Measurements from ENCODE around the gene RPAIN.

The RPAIN gene

DNA sequence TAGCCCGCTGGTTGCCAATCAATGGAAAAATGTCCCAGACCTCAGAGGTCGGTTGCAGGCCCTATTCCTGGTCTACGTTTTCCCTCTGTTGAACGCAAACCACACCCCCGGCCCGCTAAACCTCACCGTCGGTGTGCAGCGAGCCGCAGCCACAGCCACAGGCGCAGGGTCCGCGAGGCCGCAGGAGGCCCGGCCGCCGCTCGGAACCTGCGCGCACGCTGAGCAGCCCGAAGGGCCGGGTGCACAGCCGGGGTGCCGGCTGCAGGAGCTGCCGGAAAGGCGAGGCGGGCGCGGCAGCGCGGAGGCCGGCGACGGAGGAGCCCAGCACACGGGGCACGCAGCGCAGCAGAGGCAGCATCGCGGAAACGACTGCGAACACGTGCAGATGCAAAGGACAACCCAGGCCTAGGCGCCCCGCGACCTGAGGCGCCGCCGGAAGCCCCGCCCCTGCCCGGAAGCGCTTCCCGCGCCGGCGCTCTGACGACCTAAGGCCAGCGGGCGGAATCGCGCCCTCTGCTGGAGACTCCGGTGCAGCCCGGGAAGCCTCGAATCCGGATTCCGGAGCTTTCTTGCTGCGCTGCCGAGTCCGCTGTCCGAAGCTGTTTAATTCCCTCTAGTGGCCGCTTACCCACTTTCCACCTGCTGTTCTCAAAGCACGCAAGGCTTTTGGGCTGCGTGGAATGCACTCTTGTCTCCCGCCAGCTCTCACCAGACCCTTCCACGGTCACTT, 18.9 kb downstream of the RPAIN start, which contains the start of gene C1QBP:
Gene C1QBP, minus strand, starts transcription at position 440 of the 730 bp plus-strand sequence. Its CDS starts 82 bp downstream, at position 358.
- peak; percentile 92 for DNase-seq
- H3K27me3 ChIP-seq (replicated peaks) = no peaks in the 10 kb centered on the region
- peak within 1 kb of the TSS; percentile 84 for H3K4me3 ChIP-seq (ENCODE audit: low read depth, low read length)
- H3K27ac ChIP-seq = peak within 1 kb of the TSS; percentile 58
- in situ Hi-C loops (cut with HindIII; ENCODE audit: low pct_ligation_motif_present, low sequenced_read_pairs) = no loop called here
- H3K36me3 ChIP-seq (replicated peaks) = peaks cover 35% of the 10 kb centered on the region
- TF ChIP-seq, protein P1, sequence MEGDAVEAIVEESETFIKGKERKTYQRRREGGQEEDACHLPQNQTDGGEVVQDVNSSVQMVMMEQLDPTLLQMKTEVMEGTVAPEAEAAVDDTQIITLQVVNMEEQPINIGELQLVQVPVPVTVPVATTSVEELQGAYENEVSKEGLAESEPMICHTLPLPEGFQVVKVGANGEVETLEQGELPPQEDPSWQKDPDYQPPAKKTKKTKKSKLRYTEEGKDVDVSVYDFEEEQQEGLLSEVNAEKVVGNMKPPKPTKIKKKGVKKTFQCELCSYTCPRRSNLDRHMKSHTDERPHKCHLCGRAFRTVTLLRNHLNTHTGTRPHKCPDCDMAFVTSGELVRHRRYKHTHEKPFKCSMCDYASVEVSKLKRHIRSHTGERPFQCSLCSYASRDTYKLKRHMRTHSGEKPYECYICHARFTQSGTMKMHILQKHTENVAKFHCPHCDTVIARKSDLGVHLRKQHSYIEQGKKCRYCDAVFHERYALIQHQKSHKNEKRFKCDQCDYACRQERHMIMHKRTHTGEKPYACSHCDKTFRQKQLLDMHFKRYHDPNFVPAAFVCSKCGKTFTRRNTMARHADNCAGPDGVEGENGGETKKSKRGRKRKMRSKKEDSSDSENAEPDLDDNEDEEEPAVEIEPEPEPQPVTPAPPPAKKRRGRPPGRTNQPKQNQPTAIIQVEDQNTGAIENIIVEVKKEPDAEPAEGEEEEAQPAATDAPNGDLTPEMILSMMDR (IDR thresholded peaks at IDR 0.05; ENCODE audit: low read depth, low read length, missing control alignments) = peak; percentile 92

DNA sequence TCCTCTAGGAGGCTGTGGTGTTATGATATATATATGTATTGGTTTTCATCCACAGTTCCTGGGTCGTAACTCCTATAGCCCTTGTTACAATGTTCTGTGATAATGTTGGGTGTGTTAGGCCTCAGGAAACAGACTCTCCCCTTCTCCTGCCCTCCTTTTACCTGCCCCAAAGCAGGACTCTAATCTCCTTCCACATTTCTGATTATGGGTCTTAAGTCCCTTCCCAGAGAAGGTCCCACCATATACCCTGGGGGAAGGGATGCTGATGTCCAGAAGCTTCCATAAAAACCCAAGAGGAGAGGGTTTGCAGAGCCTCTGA, 19.4 kb downstream of the RPAIN start:
- Histone ChIP-seq H3K4me3 (ENCODE audit: low read depth, low read length) (peak overlapping the region; percentile 33), H3K36me3 (replicated peaks) (peaks cover 35% of the 10 kb centered on the region), H3K27me3 (replicated peaks) (no peaks in the 10 kb centered on the region), H3K27ac (no peak overlapping the region)
- in situ Hi-C loops (cut with HindIII; ENCODE audit: low pct_ligation_motif_present, low sequenced_read_pairs) = no loop called here
- TF ChIP-seq, protein P1 (IDR thresholded peaks at IDR 0.05; ENCODE audit: low read depth, low read length, missing control alignments) = no peak
- DNase-seq = no peak

DNA sequence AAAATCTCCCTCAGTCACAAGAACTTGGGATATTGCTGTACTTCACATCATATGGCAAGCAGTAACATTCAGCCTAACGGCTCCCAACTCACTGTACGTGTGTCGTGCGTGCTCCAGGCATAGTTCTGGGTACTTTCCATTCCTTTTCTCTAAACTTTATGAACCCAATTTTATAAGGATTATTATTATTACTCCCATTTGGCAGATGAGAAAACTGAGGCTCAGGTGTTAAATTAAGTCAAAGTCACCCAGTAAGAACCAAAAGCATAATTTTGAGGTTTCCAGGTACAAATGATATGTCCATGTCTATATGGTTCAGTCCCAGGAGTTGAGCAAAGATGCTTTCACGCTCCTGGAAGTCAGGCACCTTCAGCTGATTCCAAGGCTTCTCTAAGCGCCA, 23.7 kb downstream of the RPAIN start:
- peaks cover 21% of the 10 kb centered on the region for H3K36me3 ChIP-seq (replicated peaks)
- H3K27ac ChIP-seq = no peak overlapping the region
- no peak overlapping the region for H3K4me3 ChIP-seq (ENCODE audit: low read depth, low read length)
- in situ Hi-C loops (cut with HindIII; ENCODE audit: low pct_ligation_motif_present, low sequenced_read_pairs) = no loop called here
- H3K27me3 ChIP-seq (replicated peaks) = no peaks in the 10 kb centered on the region
- DNase-seq = no peak
- TF ChIP-seq, protein P1 (IDR thresholded peaks at IDR 0.05; ENCODE audit: low read depth, low read length, missing control alignments) = no peak

DNA sequence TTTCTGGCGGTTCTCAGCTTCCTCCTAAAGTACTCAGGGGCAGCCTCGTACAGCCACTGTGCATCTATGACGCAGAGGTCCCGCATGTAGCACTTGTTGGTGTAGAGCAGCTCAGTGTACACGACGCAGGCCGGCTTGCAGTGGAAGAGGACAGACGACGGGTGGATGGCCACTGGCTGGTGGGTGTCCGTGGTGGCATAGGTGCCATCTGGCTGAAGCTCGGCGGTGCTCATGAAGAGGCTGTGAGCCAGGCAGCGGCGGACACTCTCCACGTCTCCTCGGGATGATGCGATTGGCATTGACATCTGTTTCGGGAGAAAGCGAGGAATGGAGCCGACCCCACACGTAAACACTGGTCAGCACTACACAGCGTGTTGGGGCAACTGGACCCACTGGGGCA, 24.2 kb downstream of the RPAIN start:
- no peak overlapping the region for H3K27ac ChIP-seq
- in situ Hi-C loops (cut with HindIII; ENCODE audit: low pct_ligation_motif_present, low sequenced_read_pairs) = no loop called here
- H3K27me3 ChIP-seq (replicated peaks) = no peaks in the 10 kb centered on the region
- no peak overlapping the region for H3K4me3 ChIP-seq (ENCODE audit: low read depth, low read length)
- TF ChIP-seq, protein P1 (IDR thresholded peaks at IDR 0.05; ENCODE audit: low read depth, low read length, missing control alignments) = no peak
- DNase-seq = no peak
- H3K36me3 ChIP-seq (replicated peaks) = peaks cover 23% of the 10 kb centered on the region

DNA sequence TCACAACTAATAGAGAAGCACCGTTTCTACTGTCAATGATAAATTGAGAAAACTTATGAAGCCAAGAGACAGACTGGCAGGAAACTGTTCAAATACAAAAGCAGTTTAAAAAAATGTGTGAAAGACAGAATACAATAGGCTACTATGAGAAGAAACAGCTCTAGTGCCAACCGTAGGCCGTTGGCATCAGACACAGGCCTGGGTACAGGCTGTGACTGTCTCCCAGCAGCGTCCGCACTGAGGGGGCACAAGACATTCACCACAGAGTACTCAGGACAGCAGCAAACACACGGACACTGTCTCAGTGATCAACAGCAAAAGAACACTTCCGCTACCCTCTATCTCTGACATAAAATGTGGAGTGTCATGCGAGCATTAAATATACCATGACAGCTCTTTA, 26.8 kb downstream of the RPAIN start:
- Histone ChIP-seq H3K27ac (no peak overlapping the region), H3K36me3 (replicated peaks) (peaks cover 41% of the 10 kb centered on the region), H3K27me3 (replicated peaks) (no peaks in the 10 kb centered on the region), H3K4me3 (ENCODE audit: low read depth, low read length) (no peak overlapping the region)
- TF ChIP-seq, protein P1 (IDR thresholded peaks at IDR 0.05; ENCODE audit: low read depth, low read length, missing control alignments) = no peak
- no peak for DNase-seq
- in situ Hi-C loops (cut with HindIII; ENCODE audit: low pct_ligation_motif_present, low sequenced_read_pairs) = no loop called here
